Fibroblast of skin of back (primary cell): ENCODE data around the gene KRT81.
"Not testable (repeated sequence)": the region's sequence is repeated elsewhere in the genome, so short reads cannot be mapped to it uniquely, and the experiment has no call there.

ENCODE experiments used
- DNase-seq: peaks from one replicate; pipeline ENCODE4 v3.0.0-alpha.2; 2013

KRT81 gene

GRCh38 chr12:52252728-52253343, 38.5 kb downstream of the KRT81 start:
- peak; percentile 13 for DNase-seq

GRCh38 chr12:52252175-52252615, 39.1 kb downstream of the KRT81 start:
- DNase-seq, result peak; percentile 16

- DNase-seq, result peak; percentile 10
These were observed 39.8 kb downstream of the KRT81 start for GRCh38 chr12:52251367-52252051.

- DNase-seq, result peak; percentile 10
These were observed 41.0 kb downstream of the KRT81 start for GRCh38 chr12:52250048-52250990.

- DNase-seq, result no peak
These were observed 41.8 kb downstream of the KRT81 start for GRCh38 chr12:52249511-52250047.

- peak; percentile 40 for DNase-seq
These were observed 42.5 kb downstream of the KRT81 start for GRCh38 chr12:52248541-52249461.

- no peak for DNase-seq
These were observed 43.5 kb downstream of the KRT81 start for GRCh38 chr12:52247622-52248540.

- peak; percentile 71 for DNase-seq
These were observed 44.4 kb downstream of the KRT81 start for GRCh38 chr12:52246720-52247621.

- peak; percentile 56 for DNase-seq
These were observed 45.3 kb downstream of the KRT81 start for GRCh38 chr12:52245962-52246569.

GRCh38 chr12:52245259-52245961, 45.9 kb downstream of the KRT81 start:
- DNase-seq, result no peak

- DNase-seq, result peak; percentile 27
These were observed 46.7 kb downstream of the KRT81 start for GRCh38 chr12:52244615-52244994.

GRCh38 chr12:52243856-52244614, 47.3 kb downstream of the KRT81 start:
- DNase-seq, result peak; percentile 94

GRCh38 chr12:52243259-52243855, 48.0 kb downstream of the KRT81 start:
- peak; percentile 29 for DNase-seq

GRCh38 chr12:52242442-52243258, 48.7 kb downstream of the KRT81 start:
- no peak for DNase-seq

GRCh38 chr12:52241205-52241842, 50.0 kb downstream of the KRT81 start:
- DNase-seq, result peak; percentile 27

GRCh38 chr12:52240247-52240646, 51.1 kb downstream of the KRT81 start:
- DNase-seq, result not testable (repeated sequence)
